ENCODE results near the gene SLC35G3. TPM values are rescaled to one million over a fixed set of nuclear protein-coding genes. Genes with fewer than 3 reads are reported as not detected.

Gene SLC35G3
- total RNA-seq, 1 donor from 2014 or later, result not detected

DNA sequence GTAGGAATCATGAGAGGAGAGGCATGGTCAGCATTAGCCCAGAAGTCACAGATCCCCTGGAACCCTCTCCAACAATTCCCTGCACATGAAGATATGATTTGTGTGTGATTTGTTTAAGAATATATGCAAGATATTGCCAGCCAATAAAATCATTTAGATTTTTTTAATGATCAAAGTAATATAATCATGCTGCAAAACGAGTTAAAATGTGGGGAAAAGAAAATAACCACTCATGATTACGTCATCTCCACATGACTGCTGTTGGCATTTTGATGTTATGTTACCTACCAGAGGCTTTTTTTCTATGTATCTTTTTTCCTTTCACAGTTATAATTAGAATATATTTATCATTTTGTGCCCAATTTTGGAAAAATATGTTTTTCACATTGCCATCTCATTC is 22.4 kb downstream of the SLC35G3 start:
- Mint-ChIP-seq H3K27ac (no peak overlapping the region), H3K4me1 (ENCODE audit: low read depth) (peaks cover 34% of the 10 kb centered on the region), H3K9me3 (no peaks in the 10 kb centered on the region), H3K36me3 (ENCODE audit: low read depth) (no peaks in the 10 kb centered on the region), H3K27me3 (ENCODE audit: low read depth) (no peaks in the 10 kb centered on the region), H3K4me3 (ENCODE audit: low read depth) (no peak overlapping the region)
- no peak for DNase-seq (ENCODE audit: low spot score)
- intact Hi-C loops (cut with micrococcal nuclease), result loop anchor here (1.0 to 5.0 kb wide), 3 partner anchors 40 to 367 kb away; no protein-coding TSS in a partner anchor

DNA sequence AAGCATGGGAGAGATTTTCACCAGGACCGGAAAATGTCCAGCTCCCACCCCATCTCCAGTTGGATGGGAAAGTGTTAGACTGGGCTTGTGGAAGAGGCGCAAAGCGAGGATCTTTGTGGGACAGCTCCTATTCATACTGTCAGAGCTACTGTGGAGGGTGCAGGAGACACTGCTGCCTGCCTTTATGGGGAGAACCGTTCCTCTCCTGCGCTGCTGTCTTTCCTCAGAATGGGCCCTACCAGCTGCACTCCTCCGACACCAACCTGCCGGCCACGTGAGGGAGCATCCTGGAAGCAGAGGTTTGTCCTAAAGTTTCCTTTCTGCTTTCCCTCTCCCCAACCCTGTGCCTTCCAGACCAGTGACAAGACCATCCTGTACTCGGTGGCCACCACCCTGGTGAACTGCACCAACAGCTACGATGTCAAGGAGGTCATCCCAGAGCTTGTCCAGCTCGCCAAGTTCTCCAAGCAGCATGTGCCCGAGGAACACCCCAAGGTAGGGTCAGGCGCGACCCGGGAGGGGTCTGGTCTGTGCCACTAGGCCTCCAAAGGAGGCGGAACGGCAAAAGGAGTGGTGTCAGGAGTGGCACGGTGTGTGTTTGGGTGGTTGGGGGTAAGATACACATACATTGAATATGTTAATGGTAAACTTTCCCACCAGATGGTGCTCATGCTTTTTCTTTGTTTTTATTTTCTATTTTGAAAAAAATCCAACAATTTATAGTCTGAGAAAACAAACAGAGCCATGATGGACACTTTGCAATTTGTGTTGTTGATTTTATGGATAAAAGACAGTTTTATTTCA is 23.0 kb downstream of the SLC35G3 start:
- DNase-seq (ENCODE audit: low spot score), result no peak
- Mint-ChIP-seq H3K4me3 (ENCODE audit: low read depth) (no peak overlapping the region), H3K9me3 (no peaks in the 10 kb centered on the region), H3K36me3 (ENCODE audit: low read depth) (no peaks in the 10 kb centered on the region), H3K27ac (no peak overlapping the region), H3K27me3 (ENCODE audit: low read depth) (no peaks in the 10 kb centered on the region), H3K4me1 (ENCODE audit: low read depth) (peaks cover 28% of the 10 kb centered on the region)
- intact Hi-C loops (cut with micrococcal nuclease), result loop anchor here (1.0 to 5.0 kb wide), 3 partner anchors 41 to 368 kb away; no protein-coding TSS in a partner anchor

DNA sequence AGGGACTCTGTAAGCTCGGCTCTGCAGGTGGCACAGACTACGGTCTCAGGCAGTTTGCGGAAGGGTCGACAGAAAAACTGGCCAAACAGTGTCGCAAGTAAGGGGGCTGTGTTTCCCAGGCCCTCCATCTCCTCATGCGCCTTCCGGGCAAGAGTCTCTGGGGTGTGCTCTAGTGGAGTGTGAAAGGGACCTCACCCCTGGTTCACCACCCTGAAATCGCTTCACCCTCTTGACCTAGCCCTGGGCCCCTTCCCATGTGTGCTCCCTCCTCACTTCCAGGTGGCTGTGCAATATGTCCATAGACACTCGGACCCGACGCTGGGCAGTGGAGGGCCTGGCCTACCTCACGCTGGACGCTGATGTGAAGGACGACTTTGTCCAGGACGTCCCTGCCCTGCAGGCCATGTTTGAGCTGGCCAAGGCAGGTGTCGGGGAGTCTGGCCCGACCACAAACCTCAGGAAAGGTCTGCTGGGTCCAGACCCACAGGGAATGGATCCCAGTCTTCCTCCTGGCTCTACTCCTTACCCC is 24.3 kb downstream of the SLC35G3 start:
- H3K4me3 Mint-ChIP-seq (ENCODE audit: low read depth), result no peak overlapping the region
- no peaks in the 10 kb centered on the region for H3K9me3 Mint-ChIP-seq
- intact Hi-C loops (cut with micrococcal nuclease), result loop anchor here (5.0 to 10.0 kb wide), 3 partner anchors 42 to 575 kb away; no protein-coding TSS in a partner anchor
- DNase-seq (ENCODE audit: low spot score), result no peak
- peaks cover 26% of the 10 kb centered on the region for H3K4me1 Mint-ChIP-seq (ENCODE audit: low read depth)
- H3K27me3 Mint-ChIP-seq (ENCODE audit: low read depth), result no peaks in the 10 kb centered on the region
- H3K27ac Mint-ChIP-seq, result no peak overlapping the region
- no peaks in the 10 kb centered on the region for H3K36me3 Mint-ChIP-seq (ENCODE audit: low read depth)

DNA sequence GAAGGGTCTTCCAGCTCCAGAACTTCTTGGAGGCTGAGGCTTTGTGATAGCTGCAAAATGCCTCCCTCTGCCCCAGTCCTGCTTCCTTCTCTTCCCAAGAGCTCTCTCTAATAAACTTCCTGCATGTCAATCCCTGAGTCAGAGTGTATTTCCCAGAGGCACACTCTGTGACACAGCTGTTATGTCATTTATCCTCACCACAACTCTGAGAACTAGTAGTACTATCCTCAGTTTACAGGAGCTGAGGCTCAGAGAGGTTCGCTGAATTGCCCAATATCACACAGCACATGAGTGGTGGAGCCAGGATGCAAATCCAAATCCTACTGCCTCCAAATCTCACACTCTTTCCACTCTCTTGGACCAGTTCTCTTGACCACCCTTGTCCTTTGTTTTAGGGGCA is 26.5 kb downstream of the SLC35G3 start:
- no peak for DNase-seq (ENCODE audit: low spot score)
- Mint-ChIP-seq H3K4me1 (ENCODE audit: low read depth) (peaks cover 17% of the 10 kb centered on the region), H3K27me3 (ENCODE audit: low read depth) (no peaks in the 10 kb centered on the region), H3K4me3 (ENCODE audit: low read depth) (no peak overlapping the region), H3K27ac (no peak overlapping the region), H3K9me3 (no peaks in the 10 kb centered on the region), H3K36me3 (ENCODE audit: low read depth) (no peaks in the 10 kb centered on the region)
- intact Hi-C loops (cut with micrococcal nuclease), result loop anchor here (10.0 kb wide), 1 partner anchor 577 kb away; no protein-coding TSS in a partner anchor

DNA sequence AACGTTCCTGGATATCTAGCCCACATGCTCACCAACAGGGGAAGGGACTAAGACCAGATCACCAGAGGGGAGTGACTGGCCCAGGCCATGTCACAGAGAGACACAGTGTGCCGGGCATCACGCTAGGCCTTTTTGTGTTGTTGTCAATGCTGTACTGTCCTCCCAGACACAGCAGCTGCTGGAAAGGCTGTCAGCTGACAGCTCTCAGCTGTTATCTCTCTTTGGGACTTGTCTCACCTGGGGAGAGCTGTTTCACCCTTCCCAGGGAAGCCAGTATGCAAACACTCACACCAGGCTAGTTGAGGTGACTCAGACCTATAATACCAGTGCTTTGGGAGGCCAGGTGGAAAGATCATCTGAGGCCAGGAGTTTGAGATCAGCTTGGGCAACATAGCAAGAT is 27.1 kb downstream of the SLC35G3 start:
- H3K9me3 Mint-ChIP-seq, result no peaks in the 10 kb centered on the region
- no peaks in the 10 kb centered on the region for H3K36me3 Mint-ChIP-seq (ENCODE audit: low read depth)
- peaks cover 15% of the 10 kb centered on the region for H3K4me1 Mint-ChIP-seq (ENCODE audit: low read depth)

DNA sequence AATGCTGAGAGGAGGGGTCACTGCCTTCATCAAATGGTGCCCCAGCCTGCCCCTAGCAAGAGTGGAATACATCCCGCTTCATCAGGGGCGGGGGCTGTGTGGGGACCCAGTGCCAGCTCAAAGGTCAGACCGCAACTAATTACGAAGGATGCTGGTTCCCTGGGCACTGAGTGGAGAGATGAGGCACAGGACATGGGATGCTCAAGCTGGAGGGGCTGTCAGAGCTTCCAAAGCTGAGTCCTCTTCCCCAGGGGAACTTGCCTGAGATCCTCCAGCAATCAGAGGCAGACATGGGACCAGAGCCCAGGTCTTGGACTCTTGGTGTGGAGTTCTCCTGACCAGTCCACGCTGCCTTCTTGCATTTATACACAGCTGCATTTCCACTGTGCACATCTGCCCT is 27.7 kb downstream of the SLC35G3 start:
- Mint-ChIP-seq H3K36me3 (ENCODE audit: low read depth) (no peaks in the 10 kb centered on the region), H3K4me1 (ENCODE audit: low read depth) (peaks cover 16% of the 10 kb centered on the region), H3K9me3 (no peaks in the 10 kb centered on the region), H3K4me3 (ENCODE audit: low read depth) (no peak overlapping the region), H3K27me3 (ENCODE audit: low read depth) (no peaks in the 10 kb centered on the region), H3K27ac (no peak overlapping the region)
- DNase-seq (ENCODE audit: low spot score), result no peak
- intact Hi-C loops (cut with micrococcal nuclease), result loop anchor here (10.0 kb wide), 1 partner anchor 578 kb away; no protein-coding TSS in a partner anchor

More for the DNA sequence above, 27.1 kb downstream of the SLC35G3 start:
- H3K27me3 Mint-ChIP-seq (ENCODE audit: low read depth), result no peaks in the 10 kb centered on the region
- H3K27ac Mint-ChIP-seq, result no peak overlapping the region
- H3K4me3 Mint-ChIP-seq (ENCODE audit: low read depth), result no peak overlapping the region
- no peak for DNase-seq (ENCODE audit: low spot score)
- intact Hi-C loops (cut with micrococcal nuclease), result loop anchor here (10.0 kb wide), 1 partner anchor 578 kb away; no protein-coding TSS in a partner anchor

DNA sequence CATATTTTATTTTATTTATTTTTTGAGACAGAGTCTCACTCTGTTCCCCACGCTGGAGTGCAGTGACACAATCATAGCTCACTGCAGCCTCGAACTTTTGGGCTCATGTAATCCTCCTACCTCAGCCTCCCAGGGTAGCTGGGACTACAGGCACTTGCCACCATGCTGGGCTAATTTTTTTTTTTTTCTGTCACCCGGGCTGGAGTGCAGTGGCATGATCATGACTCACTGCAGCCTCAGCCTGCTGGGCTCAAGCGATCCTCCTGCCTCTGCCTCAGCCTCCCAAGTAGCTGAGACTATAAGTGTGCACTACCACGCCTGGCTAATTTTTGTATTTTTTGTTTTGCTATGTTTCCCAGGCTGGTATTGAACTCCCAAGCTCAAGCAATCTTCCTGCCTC is 29.5 kb downstream of the SLC35G3 start:
- H3K27ac Mint-ChIP-seq, result no peak overlapping the region
- peaks cover 4% of the 10 kb centered on the region for H3K9me3 Mint-ChIP-seq
- peaks cover 26% of the 10 kb centered on the region for H3K4me1 Mint-ChIP-seq (ENCODE audit: low read depth)
- no peak for DNase-seq (ENCODE audit: low spot score)
- H3K4me3 Mint-ChIP-seq (ENCODE audit: low read depth), result no peak overlapping the region
- intact Hi-C loops (cut with micrococcal nuclease), result loop anchor here (10.0 kb wide), 1 partner anchor 580 kb away; no protein-coding TSS in a partner anchor
- H3K27me3 Mint-ChIP-seq (ENCODE audit: low read depth), result no peaks in the 10 kb centered on the region
- H3K36me3 Mint-ChIP-seq (ENCODE audit: low read depth), result no peaks in the 10 kb centered on the region

DNA sequence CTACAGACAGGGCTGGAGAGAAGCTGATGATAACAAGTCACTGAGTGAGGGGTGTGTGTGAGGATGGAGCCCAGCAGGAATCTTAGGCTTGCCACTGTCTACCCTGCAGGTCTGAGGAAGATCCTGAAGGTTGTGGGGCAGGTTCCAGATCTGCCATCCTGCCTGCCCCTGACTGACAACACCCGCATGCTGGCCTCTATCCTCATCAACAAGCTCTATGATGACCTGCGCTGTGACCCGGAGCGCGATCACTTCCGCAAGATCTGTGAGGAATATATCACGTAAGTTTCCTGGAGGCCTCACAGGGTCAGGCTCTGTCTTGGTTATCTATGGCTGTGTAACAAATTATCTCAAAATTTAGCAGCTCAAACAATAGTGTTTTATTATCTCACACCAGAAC is 30.3 kb downstream of the SLC35G3 start:
- H3K9me3 Mint-ChIP-seq, result peaks cover 4% of the 10 kb centered on the region
- no peak for DNase-seq (ENCODE audit: low spot score)
- intact Hi-C loops (cut with micrococcal nuclease), result loop anchor here (10.0 kb wide), 1 partner anchor 581 kb away; no protein-coding TSS in a partner anchor
- no peak overlapping the region for H3K27ac Mint-ChIP-seq
- peaks cover 26% of the 10 kb centered on the region for H3K4me1 Mint-ChIP-seq (ENCODE audit: low read depth)
- no peaks in the 10 kb centered on the region for H3K36me3 Mint-ChIP-seq (ENCODE audit: low read depth)
- no peak overlapping the region for H3K4me3 Mint-ChIP-seq (ENCODE audit: low read depth)
- H3K27me3 Mint-ChIP-seq (ENCODE audit: low read depth), result no peaks in the 10 kb centered on the region

DNA sequence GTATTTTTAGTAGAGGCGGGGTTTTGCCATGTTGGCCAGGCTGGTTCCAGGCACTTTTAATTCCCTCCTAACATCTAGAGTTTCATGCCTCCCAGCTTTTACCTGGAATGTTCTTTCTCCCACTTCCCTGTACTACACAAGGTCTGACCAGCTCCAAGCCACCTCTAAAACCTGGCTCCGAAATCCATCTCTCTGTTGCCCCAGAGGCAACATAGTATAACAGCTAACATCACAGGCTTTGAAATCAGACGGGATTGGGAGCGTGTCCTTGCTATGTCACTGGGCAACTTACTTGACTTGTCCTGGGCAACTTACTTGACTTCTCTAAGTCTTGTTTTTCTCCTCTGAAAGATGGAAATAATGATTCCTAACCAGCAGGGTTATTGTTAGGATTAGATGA is 31.4 kb downstream of the SLC35G3 start:
- DNase-seq (ENCODE audit: low spot score), result no peak
- Mint-ChIP-seq H3K27ac (no peak overlapping the region), H3K4me1 (ENCODE audit: low read depth) (peaks cover 26% of the 10 kb centered on the region), H3K9me3 (peaks cover 4% of the 10 kb centered on the region), H3K36me3 (ENCODE audit: low read depth) (no peaks in the 10 kb centered on the region), H3K27me3 (ENCODE audit: low read depth) (no peaks in the 10 kb centered on the region), H3K4me3 (ENCODE audit: low read depth) (no peak overlapping the region)
- intact Hi-C loops (cut with micrococcal nuclease), result loop anchor here (10.0 kb wide), 1 partner anchor 582 kb away; no protein-coding TSS in a partner anchor

DNA sequence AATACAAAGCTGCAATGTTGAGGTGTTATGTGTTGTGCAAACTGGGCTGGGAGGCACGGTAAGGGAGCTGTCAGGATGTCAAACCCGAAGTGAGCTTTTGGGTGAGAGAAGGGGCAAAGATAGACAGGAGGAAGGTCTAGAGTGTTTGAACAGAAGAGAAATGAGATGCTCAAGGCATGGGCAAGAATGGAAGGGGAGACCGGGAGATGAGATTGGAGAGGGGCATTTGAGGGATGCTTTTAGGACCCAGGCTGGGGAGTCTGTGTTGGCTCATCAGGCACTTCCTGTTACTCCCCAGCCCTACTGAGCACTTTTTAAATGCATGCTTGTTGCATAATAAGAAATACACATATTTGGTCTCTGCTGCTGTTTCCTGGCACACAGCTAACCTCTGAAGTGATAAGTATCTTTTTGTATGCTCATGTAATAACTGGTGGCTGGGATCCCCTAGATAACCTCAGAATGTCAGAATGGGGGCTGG is 32.9 kb downstream of the SLC35G3 start:
- Mint-ChIP-seq H3K27me3 (ENCODE audit: low read depth) (no peaks in the 10 kb centered on the region), H3K9me3 (peaks cover 4% of the 10 kb centered on the region), H3K4me3 (ENCODE audit: low read depth) (peak overlapping the region; percentile 10), H3K27ac (peak overlapping the region; percentile 13), H3K36me3 (ENCODE audit: low read depth) (no peaks in the 10 kb centered on the region), H3K4me1 (ENCODE audit: low read depth) (peaks cover 26% of the 10 kb centered on the region)
- DNase-seq (ENCODE audit: low spot score), result peak; percentile 18
- intact Hi-C loops (cut with micrococcal nuclease), result loop anchor here (10.0 kb wide), 1 partner anchor 583 kb away; no protein-coding TSS in a partner anchor

DNA sequence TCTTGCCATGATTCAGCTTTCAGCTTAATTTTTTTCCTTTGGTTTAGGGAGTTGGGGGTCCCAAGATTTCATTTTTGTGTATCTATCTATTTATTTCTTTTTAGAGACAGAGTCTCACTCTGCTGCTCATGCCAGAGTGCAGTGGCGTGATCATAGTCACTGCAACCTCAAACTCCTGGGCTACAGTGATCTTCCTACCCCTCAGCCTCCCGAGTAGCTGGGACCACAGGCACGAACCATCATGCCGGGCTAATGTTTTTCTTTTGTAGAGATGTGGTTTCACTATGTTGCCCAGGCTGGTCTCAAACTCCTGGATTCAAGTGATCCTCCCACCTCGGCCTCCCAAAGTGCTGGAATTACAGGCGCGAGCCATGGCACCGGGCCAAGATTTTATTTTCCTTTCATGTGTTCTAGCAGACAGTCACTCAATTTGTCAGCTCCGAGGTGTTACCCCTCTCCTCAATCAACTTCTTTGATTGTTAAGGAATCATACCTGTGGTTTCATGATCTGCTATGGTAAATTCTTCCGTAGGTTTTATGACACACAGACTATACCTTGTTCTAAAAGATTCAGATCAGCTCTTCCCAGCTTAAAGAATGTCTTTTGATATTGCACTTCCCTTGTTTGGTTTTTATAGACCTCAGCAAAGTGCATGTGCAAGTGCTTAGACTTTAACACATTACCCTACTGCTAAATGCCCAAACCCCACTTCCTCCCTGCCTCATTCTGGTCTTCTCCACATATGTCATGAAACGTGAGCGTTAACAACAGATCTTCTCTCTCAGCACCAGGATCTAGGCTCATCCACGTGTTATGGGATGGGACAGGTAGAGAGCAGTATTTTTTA is 33.6 kb downstream of the SLC35G3 start:
- H3K27ac Mint-ChIP-seq, result no peak overlapping the region
- intact Hi-C loops (cut with micrococcal nuclease), result loop anchor here (10.0 kb wide), 1 partner anchor 584 kb away; no protein-coding TSS in a partner anchor
- no peak overlapping the region for H3K4me3 Mint-ChIP-seq (ENCODE audit: low read depth)
- H3K27me3 Mint-ChIP-seq (ENCODE audit: low read depth), result peaks cover 3% of the 10 kb centered on the region
- H3K4me1 Mint-ChIP-seq (ENCODE audit: low read depth), result peaks cover 30% of the 10 kb centered on the region
- H3K36me3 Mint-ChIP-seq (ENCODE audit: low read depth), result no peaks in the 10 kb centered on the region
- H3K9me3 Mint-ChIP-seq, result peaks cover 4% of the 10 kb centered on the region
- no peak for DNase-seq (ENCODE audit: low spot score)

DNA sequence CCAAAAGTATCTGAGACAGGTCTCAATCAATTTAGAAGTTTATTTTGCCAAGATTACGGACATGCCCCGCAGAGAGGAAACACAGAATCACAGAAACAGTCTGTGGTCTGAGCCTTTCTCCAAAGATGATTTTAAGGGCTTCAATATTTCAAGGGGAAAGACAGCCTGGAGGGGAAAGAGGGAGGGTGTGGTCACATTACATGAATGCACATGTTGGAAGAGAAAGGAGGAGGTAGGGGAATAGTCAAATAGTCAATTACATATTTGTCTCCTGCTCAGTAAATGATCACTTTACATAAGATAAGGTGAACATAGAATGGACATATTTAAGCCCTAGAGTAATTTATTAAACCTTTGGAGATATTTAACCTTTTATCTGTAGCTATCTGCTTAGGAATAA is 34.3 kb downstream of the SLC35G3 start:
- H3K27ac Mint-ChIP-seq, result no peak overlapping the region
- DNase-seq (ENCODE audit: low spot score), result no peak
- intact Hi-C loops (cut with micrococcal nuclease), result loop anchor here (10.0 kb wide), 1 partner anchor 585 kb away; no protein-coding TSS in a partner anchor
- peaks cover 3% of the 10 kb centered on the region for H3K27me3 Mint-ChIP-seq (ENCODE audit: low read depth)
- H3K4me1 Mint-ChIP-seq (ENCODE audit: low read depth), result peaks cover 27% of the 10 kb centered on the region
- no peak overlapping the region for H3K4me3 Mint-ChIP-seq (ENCODE audit: low read depth)
- H3K9me3 Mint-ChIP-seq, result peaks cover 4% of the 10 kb centered on the region
- H3K36me3 Mint-ChIP-seq (ENCODE audit: low read depth), result no peaks in the 10 kb centered on the region

Measured in activated T-helper 2 cell treated with anti-CD3 and anti-CD28 coated beads, Interferon-gamma antibody, Interleukin-2, Interleukin-4, amounts not matched to agents 10 μg/mL and 5 μg/mL and 100 μg/mL, durations not matched to agents 14 hours and 24 hours and 36 hours (primary cell).